ENCODE measurements around the gene ORMDL2.
A peak's percentile ranks its signal among the peaks of the same experiment; 100 is the strongest.

- TF ChIP-seq POLR2A (IDR thresholded peaks at IDR 0.05) = no peak
- TF ChIP-seq CTCF (IDR thresholded peaks at IDR 0.05) = peak in 3 of 6 experiments; percentile 5 to 15 (median 8)
Observed at GRCh38 chr12:55820679-55821078, 2.8 kb downstream of the ORMDL2 start.
